HepG2 (cell line): ENCODE results near the gene CPNE8. TPM values are rescaled to one million over a fixed set of nuclear protein-coding genes. Genes with fewer than 3 reads are reported as not detected.

Source experiments
- ATAC-seq: fragments of 200-7000 bp; cut with Tn5 transposase; 3 replicates; pipeline ENCODE4 v1.9.1; 2020; ENCODE audit warnings: mild to moderate bottlenecking, moderate library complexity
- BruUV-seq: library from RNA; stranded (reverse); fragments of 400-500 nt; replicated peaks from 2 replicates; lab custom pipeline; 2021; lab: Mats Ljungman, UMichigan
- CTCF ChIA-PET: fragments of 300-600 bp; formaldehyde crosslinking; extraction: SDS; loops from one replicate; lab custom pipeline; 2021; ENCODE audit warnings: low total read pairs, inconsistent platforms, low intra/inter-chr PET ratio; lab: Yijun Ruan, JAX
- POLR2A ChIA-PET: fragments of 350-600 bp; sonication (Branson Sonifier 250); formaldehyde crosslinking; loops from one replicate; lab custom pipeline; 2020; ENCODE audit warnings: antibody characterized with exemption, inconsistent platforms; lab: Yijun Ruan, JAX
- DNase-seq: peaks from one replicate; pipeline ENCODE4 v3.0.0-alpha.2; 2015; ENCODE audit warnings: low spot score
- FAIRE-seq: peaks from 3 replicates; lab custom pipeline; 2011; peaks lifted over from hg19 to GRCh38; lab: Jason Lieb, UNC
- H2AFZ ChIP-seq: one replicate; pipeline ENCODE4 v1.6.1; 2011; ENCODE audit warnings: low read length, inconsistent platforms
- H3K27ac ChIP-seq: fragments of 300-600 bp; 3 replicates; pipeline ENCODE4 v1.8.0; 2011; ENCODE audit warnings: mixed run types, mild to moderate bottlenecking, mixed read lengths, low read length, inconsistent platforms; ENCODE audit not compliant: insufficient read depth; ENCODE audit errors: extremely low read length
- H3K27me3 ChIP-seq, 2 experiments: fragments of 200-600 bp in 1 of 2; 2 replicates in 1 of 2; 3 replicates in 1 of 2; pipeline versions ENCODE4 v1.6.0 to v1.8.0; 2011; ENCODE audit warnings: low read length in 2 of 2, mild to moderate bottlenecking in 2 of 2, moderate library complexity in 2 of 2, inconsistent platforms in 1 of 2; ENCODE audit not compliant: insufficient read depth in 2 of 2, control insufficient read depth in 1 of 2
- H3K36me3 ChIP-seq, 2 experiments: fragments of 200-600 bp in 1 of 2; replicated peaks in 1 of 2; 2 replicates in 1 of 2; 3 replicates in 1 of 2; pipeline versions ENCODE4 v1.5.1 to v1.8.0; 2011; ENCODE audit warnings: low read length in 2 of 2, inconsistent platforms in 1 of 2; ENCODE audit not compliant: insufficient read depth in 2 of 2, control insufficient read depth in 1 of 2
- H3K4me1 ChIP-seq: 2 replicates; pipeline ENCODE4 v1.5.1; 2012; ENCODE audit warnings: low read length, inconsistent platforms; ENCODE audit not compliant: insufficient read depth
- H3K4me2 ChIP-seq: 2 replicates; pipeline ENCODE4 v1.6.0; 2011; ENCODE audit warnings: low read depth, low read length, inconsistent platforms
- H3K4me3 ChIP-seq, 3 experiments: fragments of 200-600 bp in 1 of 3; sonication (generic), shearing (Covaris generic) in 1 of 3; replicated peaks in 1 of 3; 2 replicates each; pipeline ENCODE4 v1.5.1; 2011 to 2016; ENCODE audit warnings: low read length in 3 of 3, inconsistent platforms in 2 of 3, low read depth in 2 of 3, mild to moderate bottlenecking in 2 of 3, control low read depth in 1 of 3, mixed read lengths in 1 of 3; ENCODE audit not compliant: insufficient read depth in 1 of 3
- H3K79me2 ChIP-seq: one replicate; pipeline ENCODE4 v1.6.1; 2011; ENCODE audit warnings: low read length, inconsistent platforms; ENCODE audit not compliant: insufficient read depth
- H3K9ac ChIP-seq: 2 replicates; pipeline ENCODE4 v1.6.0; 2011; ENCODE audit warnings: mild to moderate bottlenecking, low read depth, low read length, inconsistent platforms; ENCODE audit not compliant: insufficient read depth
- H3K9me3 ChIP-seq: 2 replicates; pipeline ENCODE4 v1.5.1; 2012; ENCODE audit warnings: mild to moderate bottlenecking, low read length
- H4K20me1 ChIP-seq: 2 replicates; pipeline ENCODE4 v1.6.0; 2011; ENCODE audit warnings: inconsistent platforms, mild to moderate bottlenecking, low read length, moderate library complexity; ENCODE audit not compliant: insufficient read depth
- BCLAF1 ChIP-seq: fragments of 450-650 bp; IDR thresholded peaks from 2 replicates; pipeline ENCODE4 v1.6.1; 2017; ENCODE audit warnings: mild to moderate bottlenecking
- BRD4 ChIP-seq: sonication (generic); formaldehyde crosslinking; IDR thresholded peaks from 2 replicates; pipeline ENCODE4 v1.4.0; 2020; ENCODE audit warnings: missing genetic modification reagents
- HDAC6 ChIP-seq: fragments of 200-600 bp; sonication (generic); IDR thresholded peaks from 2 replicates; pipeline ENCODE4 v1.7.0; 2017; ENCODE audit warnings: mild to moderate bottlenecking, antibody characterized with exemption, low read length, low read depth
- HNRNPH1 ChIP-seq: fragments of 200-400 bp; formaldehyde crosslinking; optimal IDR thresholded peaks from 2 replicates; pipeline ENCODE3; 2017; ENCODE audit warnings: mild to moderate bottlenecking, low read depth, low read length
- IRF2 ChIP-seq: IDR thresholded peaks from 2 replicates; pipeline ENCODE4 v1.6.1; 2018; ENCODE audit warnings: missing genetic modification reagents, missing compliant biosample characterization
- JUN ChIP-seq: sonication (generic); formaldehyde crosslinking; IDR thresholded peaks from 2 replicates; pipeline ENCODE4 v1.4.0; 2020; ENCODE audit warnings: mild to moderate bottlenecking, missing genetic modification reagents
- NFE2L1 ChIP-seq: sonication (generic); formaldehyde crosslinking; IDR thresholded peaks from 2 replicates; pipeline ENCODE4 v1.4.0; 2020; ENCODE audit warnings: missing genetic modification reagents, mild to moderate bottlenecking, borderline replicate concordance
- NFYB ChIP-seq: sonication (generic); formaldehyde crosslinking; IDR thresholded peaks from 2 replicates; pipeline ENCODE4 v1.4.0; 2020; ENCODE audit warnings: missing genetic modification reagents
- PATZ1 ChIP-seq: sonication (generic); formaldehyde crosslinking; IDR thresholded peaks from 2 replicates; pipeline ENCODE4 v1.4.0; 2020; ENCODE audit warnings: missing genetic modification reagents
- PTBP1 ChIP-seq: fragments of 200-400 bp; formaldehyde crosslinking; IDR thresholded peaks from 2 replicates; pipeline ENCODE4 v1.6.1; 2018; ENCODE audit warnings: low read length, low read depth; ENCODE audit not compliant: poor library complexity, severe bottlenecking
- RNF2 ChIP-seq: fragments of 450-650 bp; conservative IDR thresholded peaks from 2 replicates; pipeline ENCODE4 v1.6.1; 2016; ENCODE audit warnings: low read depth
- U2AF2 ChIP-seq: fragments of 200-400 bp; formaldehyde crosslinking; IDR thresholded peaks from 2 replicates; pipeline ENCODE4 v1.6.1; 2017; ENCODE audit warnings: low read depth, mild to moderate bottlenecking, low read length
- ZBTB43 ChIP-seq: sonication (generic); formaldehyde crosslinking; conservative IDR thresholded peaks from 2 replicates; pipeline ENCODE4 v1.4.0; 2020; ENCODE audit warnings: missing genetic modification reagents
- ZBTB7B ChIP-seq: sonication (generic); formaldehyde crosslinking; IDR thresholded peaks from 2 replicates; pipeline ENCODE4 v1.4.0; 2020; ENCODE audit warnings: missing genetic modification reagents
- ZFX ChIP-seq: sonication (generic); formaldehyde crosslinking; IDR thresholded peaks from 2 replicates; pipeline ENCODE4 v1.4.0; 2020; ENCODE audit warnings: mild to moderate bottlenecking, low read depth, missing genetic modification reagents, moderate library complexity
- ZNF329 ChIP-seq: sonication (generic); formaldehyde crosslinking; IDR thresholded peaks from 2 replicates; pipeline ENCODE4 v1.9.0; 2021; ENCODE audit warnings: low read depth, mild to moderate bottlenecking, missing genetic modification reagents
- ZNF670 ChIP-seq: sonication (generic); formaldehyde crosslinking; IDR thresholded peaks from 2 replicates; pipeline ENCODE4 v1.8.0; 2022; ENCODE audit warnings: mild to moderate bottlenecking, missing genetic modification reagents, borderline replicate concordance
- ZSCAN29 ChIP-seq: sonication (generic); formaldehyde crosslinking; conservative IDR thresholded peaks from 2 replicates; pipeline ENCODE4 v1.4.0; 2020; ENCODE audit warnings: mild to moderate bottlenecking, missing genetic modification reagents
- ZSCAN30 ChIP-seq: sonication (generic); formaldehyde crosslinking; IDR thresholded peaks from 2 replicates; pipeline ENCODE4 v1.5.0; 2020; ENCODE audit warnings: mild to moderate bottlenecking, missing genetic modification reagents
- WGBS: methylation state at CpG from one replicate; pipeline ENCODE4 v1.1.6; 2017; ENCODE audit warnings: low lambda C conversion rate; 5-methylcytosine and 5-hydroxymethylcytosine counted together
- in situ Hi-C: cut with HindIII; loops from 2 replicates; pipeline ENCODE4 v1.10.0; 2017; ENCODE audit warnings: low pct_unique_long_range_greater_than_20kb; ENCODE audit not compliant: extremely low pct_ligation_motif_present
- intact Hi-C: fragments of 100-400 bp; cut with micrococcal nuclease; formaldehyde crosslinking; loops from one replicate; pipeline ENCODE4 v1.10.0; 2022; ENCODE audit not compliant: unreplicated experiment
- polyA plus RNA-seq, 8 experiments: library from polyadenylated mRNA; depleted of rRNA in 3 of 8; stranded (reverse) in 7 of 8; unstranded in 1 of 8; fragments of >200 nt; fragmentation: Illumina TruSeq in 4 of 8; extraction: Trizol in 4 of 8; gene quantifications; 2 replicates each; pipeline versions ENCODE4 v1.2.1 to v1.2.3, GENCODE V29; 2011 to 2016; ENCODE audit warnings: low read depth in 4 of 8, missing spikeins in 1 of 8, mixed read lengths in 1 of 8; ENCODE audit not compliant: insufficient read depth in 1 of 8
- total RNA-seq, 5 experiments: library from RNA; depleted of rRNA; stranded (reverse); fragments of >200 nt; fragmentation: Illumina TruSeq; extraction: Trizol; gene quantifications; 2 replicates each; pipeline ENCODE4 v1.2.3, GENCODE V29; 2016; ENCODE audit warnings: low read depth in 1 of 5

CPNE8 gene
- total and polyA plus RNA-seq, 2 of the 13 experiments (the other 11 are each of a cell fraction or from before 2014, with no cell fraction given): 2.4 to 2.7 TPM

- Histone ChIP-seq H4K20me1 (no peaks in the 10 kb centered on the region), H3K36me3 (no peaks in the 10 kb centered on the region), H3K27me3 (no peaks in the 10 kb centered on the region; a peak in 1 of 5 replicates), H3K4me3 (no peak overlapping the region), H3K9me3 (no peaks in the 10 kb centered on the region), H3K4me2 (no peak overlapping the region), H3K9ac (no peak overlapping the region), H3K4me1 (peaks cover 20% of the 10 kb centered on the region), H2AFZ (no peak overlapping the region), H3K79me2 (no peaks in the 10 kb centered on the region), H3K27ac (no peak overlapping the region)
- POLR2A ChIA-PET: no interaction called here
- TF ChIP-seq ZBTB43 (CRISPR knock-in tag): no peak
- TF ChIP-seq PATZ1 (CRISPR knock-in tag): no peak
- TF ChIP-seq PTBP1: no peak
- TF ChIP-seq IRF2: no peak
- no peak for TF ChIP-seq NFYB (CRISPR knock-in tag)
- no peak for TF ChIP-seq BCLAF1
- TF ChIP-seq JUN (CRISPR knock-in tag): no peak
- no peak for TF ChIP-seq ZBTB7B (CRISPR knock-in tag)
- no peak for TF ChIP-seq ZSCAN29 (CRISPR knock-in tag)
- TF ChIP-seq ZSCAN30 (CRISPR knock-in tag): no peak
- TF ChIP-seq RNF2: no peak
- no peak for TF ChIP-seq HNRNPH1
- TF ChIP-seq ZNF670 (CRISPR knock-in tag): no peak
- no peak for TF ChIP-seq HDAC6
- no peak for TF ChIP-seq ZNF329
- no peak for TF ChIP-seq U2AF2
- TF ChIP-seq BRD4 (CRISPR knock-in tag): no peak
- no peak for TF ChIP-seq ZFX (CRISPR knock-in tag)
- TF ChIP-seq NFE2L1 (CRISPR knock-in tag): no peak
- intact Hi-C loops (no loop called here), in situ Hi-C loops (no loop called here)
- ATAC-seq: no peak
- 90% methylated on average over 1 of the region's 1 CpG for WGBS
- CTCF ChIA-PET: no interaction called here
- no TSS peak for BruUV-seq
- no peak for FAIRE-seq
- no peak for DNase-seq
Observed at GRCh38 chr12:38895446-38895845, 9.9 kb downstream of the CPNE8 start.
